Spinal cord (tissue), 10 donors: ENCODE measurements around the gene MTIF2. TPM values are rescaled to one million over a fixed set of nuclear protein-coding genes. Genes with fewer than 3 reads are reported as not detected.
"Not testable (repeated sequence)": the region's sequence is repeated elsewhere in the genome, so short reads cannot be mapped to it uniquely, and the experiment has no call there.

Experiments
- DNase-seq, 6 donors: peaks; one replicate each; pipeline versions ENCODE4 v3.0.0 to v3.0.0-alpha.2; 2013 to 2015; ENCODE audit warnings: low spot score in 6 of 6, low read depth in 4 of 6
- H3K27ac ChIP-seq: one replicate; pipeline ENCODE4 v1.5.1; 2013; ENCODE audit warnings: low read depth, low read length, control low read depth
- H3K27me3 ChIP-seq: one replicate; pipeline ENCODE4 v1.6.1; 2013; ENCODE audit warnings: low read length; ENCODE audit not compliant: control insufficient read depth, insufficient read depth
- H3K36me3 ChIP-seq: one replicate; pipeline ENCODE4 v1.6.1; 2013; ENCODE audit warnings: low read length; ENCODE audit not compliant: control insufficient read depth, insufficient read depth
- H3K4me1 ChIP-seq: one replicate; pipeline ENCODE4 v1.6.1; 2013; ENCODE audit warnings: low read length; ENCODE audit not compliant: control insufficient read depth, insufficient read depth
- H3K4me3 ChIP-seq: one replicate; pipeline ENCODE4 v1.5.1; 2013; ENCODE audit warnings: low read depth, low read length, control low read depth
- H3K9me3 ChIP-seq: one replicate; pipeline ENCODE4 v1.6.1; 2013; ENCODE audit warnings: low read length; ENCODE audit not compliant: control insufficient read depth, insufficient read depth
- WGBS: methylation state at CpG from one replicate; pipeline ENCODE4 v1.1.5; 2013; ENCODE audit warnings: missing lambda C conversion rate; ENCODE audit not compliant: insufficient coverage; 5-methylcytosine and 5-hydroxymethylcytosine counted together
- polyA plus RNA-seq, 2 donors: library from polyadenylated mRNA; unstranded; fragments of 120-200 nt; gene quantifications; one replicate each; pipeline ENCODE4 v1.2.1, GENCODE V29; 2013; ENCODE audit not compliant: insufficient read length in 2 of 2
- total RNA-seq, 2 donors: library from RNA; depleted of rRNA in 1 of 2; stranded (reverse); fragments of 120-200 nt in 1 of 2; fragments of >200 nt in 1 of 2; gene quantifications; one replicate each; pipeline versions ENCODE4 v1.2.3 to v1.2.4, GENCODE V29; 2013 to 2014
- donor health status: healthy.

Gene MTIF2
- total and polyA plus RNA-seq, 4 donors = 19.8 to 31.1 (median 22.5) TPM

- H3K36me3 ChIP-seq, H3K27ac ChIP-seq, DNase-seq, H3K27me3 ChIP-seq, H3K9me3 ChIP-seq, H3K4me3 ChIP-seq: not testable (repeated sequence)
- H3K4me1 ChIP-seq = peaks cover 11% of the 10 kb centered on the region
- WGBS = 71% methylated on average over 3 of the region's 5 CpGs
Observed at GRCh38 chr2:55280851-55281546, 12.0 kb upstream of the MTIF2 start.

- 43% methylated on average over 3 of the region's 7 CpGs for WGBS
- H3K4me3 ChIP-seq = not testable (repeated sequence)
Observed at GRCh38 chr2:55279859-55280424, 10.9 kb upstream of the MTIF2 start.

GRCh38 chr2:55279214-55279835 is 10.3 kb upstream of the MTIF2 start:
- H3K4me1 ChIP-seq = peaks cover 11% of the 10 kb centered on the region
- H3K4me3 ChIP-seq, H3K36me3 ChIP-seq, H3K27ac ChIP-seq, H3K9me3 ChIP-seq, H3K27me3 ChIP-seq: not testable (repeated sequence)
- peak in 1 of 6 donors; percentile 57 for DNase-seq
- WGBS = 10% methylated on average over 2 of the region's 10 CpGs

More at GRCh38 chr2:55279859-55280424, 10.9 kb upstream of the MTIF2 start:
- H3K27ac ChIP-seq, H3K36me3 ChIP-seq, H3K9me3 ChIP-seq, DNase-seq, H3K27me3 ChIP-seq: not testable (repeated sequence)
- peaks cover 11% of the 10 kb centered on the region for H3K4me1 ChIP-seq

GRCh38 chr2:55277310-55277709 is 8.3 kb upstream of the MTIF2 start:
- Histone ChIP-seq H3K27me3 (no peaks in the 10 kb centered on the region), H3K36me3 (no peaks in the 10 kb centered on the region), H3K9me3 (no peaks in the 10 kb centered on the region), H3K27ac (no peak overlapping the region), H3K4me1 (peaks cover 7% of the 10 kb centered on the region), H3K4me3 (no peak overlapping the region)
- DNase-seq = no peak
- 100% methylated on average over 1 of the region's 3 CpGs for WGBS

GRCh38 chr2:55274346-55274745 is 5.3 kb upstream of the MTIF2 start:
- not testable (repeated sequence) for H3K27me3 ChIP-seq, H3K4me1 ChIP-seq, H3K9me3 ChIP-seq, H3K4me3 ChIP-seq, H3K36me3 ChIP-seq, DNase-seq, H3K27ac ChIP-seq
- 100% methylated on average over 1 of the region's 2 CpGs for WGBS

GRCh38 chr2:55269645-55269990 is 587 bp upstream of the MTIF2 start:
- peak overlapping the region; percentile 88 for H3K27ac ChIP-seq
- H3K4me3 ChIP-seq = peak overlapping the region; percentile 94

GRCh38 chr2:55268288-55268906 is 634 bp downstream of the MTIF2 start:
- no peak for DNase-seq
- 9% methylated on average over 11 of the region's 13 CpGs for WGBS

More at GRCh38 chr2:55269645-55269990, 587 bp upstream of the MTIF2 start:
- Histone ChIP-seq H3K9me3 (no peaks in the 10 kb centered on the region), H3K27me3 (no peaks in the 10 kb centered on the region), H3K36me3 (peaks cover 6% of the 10 kb centered on the region), H3K4me1 (peaks cover 7% of the 10 kb centered on the region)
- DNase-seq = peak in 1 of 6 donors; percentile 62
- WGBS = no CpG with 5 or more reads among the region's 7 CpGs

GRCh38 chr2:55259586-55259985 is 9.4 kb downstream of the MTIF2 start:
- not testable (repeated sequence) for H3K27me3 ChIP-seq, H3K27ac ChIP-seq, H3K4me3 ChIP-seq, H3K9me3 ChIP-seq, DNase-seq, H3K4me1 ChIP-seq
- no CpG with 5 or more reads among the region's 3 CpGs for WGBS
- H3K36me3 ChIP-seq = peaks cover 28% of the 10 kb centered on the region

More at GRCh38 chr2:55268288-55268906, 634 bp downstream of the MTIF2 start:
- H3K4me1 ChIP-seq = peaks cover 7% of the 10 kb centered on the region
- H3K36me3 ChIP-seq = peaks cover 9% of the 10 kb centered on the region
- H3K9me3 ChIP-seq = no peaks in the 10 kb centered on the region
- H3K4me3 ChIP-seq = peak overlapping the region; percentile 94
- H3K27ac ChIP-seq = peak overlapping the region; percentile 88
- no peaks in the 10 kb centered on the region for H3K27me3 ChIP-seq

GRCh38 chr2:55252832-55253231 is 16.2 kb downstream of the MTIF2 start:
- no peak for DNase-seq
- no peaks in the 10 kb centered on the region for H3K9me3 ChIP-seq
- H3K27me3 ChIP-seq = no peaks in the 10 kb centered on the region
- H3K4me3 ChIP-seq = no peak overlapping the region
- H3K36me3 ChIP-seq = peaks cover 13% of the 10 kb centered on the region
- H3K4me1 ChIP-seq = no peaks in the 10 kb centered on the region
- H3K27ac ChIP-seq = no peak overlapping the region
- no CpG with 5 or more reads among the region's 3 CpGs for WGBS
